NB4 (cell line): Measurements from ENCODE around the gene ENO3.

Experiments used
- MAX ChIP-seq: IDR thresholded peaks from 2 replicates; pipeline ENCODE4 v1.6.1; 2011; ENCODE audit warnings: low read depth, low read length
- MYC ChIP-seq: IDR thresholded peaks from 2 replicates; pipeline ENCODE4 v1.6.1; 2011; ENCODE audit warnings: low read depth, low read length
- POLR2A ChIP-seq: IDR thresholded peaks from 2 replicates; pipeline ENCODE4 v1.6.1; 2011; ENCODE audit warnings: mild to moderate bottlenecking; ENCODE audit not compliant: insufficient read length; ENCODE audit errors: extremely low read depth
- TF ChIP-seq, protein P1 (sequence below): IDR thresholded peaks from one replicate; pipeline ENCODE4 v1.5.1; 2012; ENCODE audit warnings: low read depth, low read length

GRCh38 chr17:4978726-4979125 lies 27.8 kb downstream of the ENO3 start:
- no peak for TF ChIP-seq MAX
- TF ChIP-seq, protein P1, sequence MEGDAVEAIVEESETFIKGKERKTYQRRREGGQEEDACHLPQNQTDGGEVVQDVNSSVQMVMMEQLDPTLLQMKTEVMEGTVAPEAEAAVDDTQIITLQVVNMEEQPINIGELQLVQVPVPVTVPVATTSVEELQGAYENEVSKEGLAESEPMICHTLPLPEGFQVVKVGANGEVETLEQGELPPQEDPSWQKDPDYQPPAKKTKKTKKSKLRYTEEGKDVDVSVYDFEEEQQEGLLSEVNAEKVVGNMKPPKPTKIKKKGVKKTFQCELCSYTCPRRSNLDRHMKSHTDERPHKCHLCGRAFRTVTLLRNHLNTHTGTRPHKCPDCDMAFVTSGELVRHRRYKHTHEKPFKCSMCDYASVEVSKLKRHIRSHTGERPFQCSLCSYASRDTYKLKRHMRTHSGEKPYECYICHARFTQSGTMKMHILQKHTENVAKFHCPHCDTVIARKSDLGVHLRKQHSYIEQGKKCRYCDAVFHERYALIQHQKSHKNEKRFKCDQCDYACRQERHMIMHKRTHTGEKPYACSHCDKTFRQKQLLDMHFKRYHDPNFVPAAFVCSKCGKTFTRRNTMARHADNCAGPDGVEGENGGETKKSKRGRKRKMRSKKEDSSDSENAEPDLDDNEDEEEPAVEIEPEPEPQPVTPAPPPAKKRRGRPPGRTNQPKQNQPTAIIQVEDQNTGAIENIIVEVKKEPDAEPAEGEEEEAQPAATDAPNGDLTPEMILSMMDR: no peak
- no peak for TF ChIP-seq MYC
- no peak for TF ChIP-seq POLR2A
